Measurements from ENCODE around the gene GMPR. TPM values are rescaled to one million over a fixed set of nuclear protein-coding genes. Genes with fewer than 3 reads are reported as not detected.

Gene GMPR
- total RNA-seq, 2 experiments from 2014 or later = not detected

DNA sequence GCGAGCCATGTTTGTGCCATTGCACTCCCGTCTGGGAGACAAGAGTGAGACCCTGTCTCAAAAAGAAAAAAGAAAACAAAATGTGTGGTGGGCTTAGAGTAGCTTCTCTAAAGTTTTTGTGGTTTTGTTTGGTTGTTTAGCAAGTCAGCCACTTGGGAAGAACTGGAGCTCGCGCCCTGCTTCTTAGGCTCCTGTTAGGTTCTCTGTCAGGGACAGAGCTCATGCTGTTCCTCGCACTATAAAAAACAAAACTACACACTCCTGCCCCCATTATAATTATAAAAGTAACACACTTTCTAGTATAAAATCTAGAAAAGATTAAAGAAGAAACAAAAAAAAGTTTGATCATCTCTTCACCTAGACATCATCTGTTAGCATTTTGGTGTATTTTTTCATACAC, 33.0 kb downstream of the GMPR start:
- Histone ChIP-seq H3K27ac (ENCODE audit: low read depth, low read length, poor library complexity, severe bottlenecking) (no peak overlapping the region), H3K9me2 (ENCODE audit: insufficient read depth, low read length) (no peaks in the 10 kb centered on the region), H4K20me1 (ENCODE audit: insufficient read depth, low read length) (no peaks in the 10 kb centered on the region), H2AFZ (ENCODE audit: low read length) (no peak overlapping the region), H3K9me3 (ENCODE audit: low read length) (no peaks in the 10 kb centered on the region), H3K4me3 (ENCODE audit: low read depth, low read length, poor library complexity, severe bottlenecking) (no peak overlapping the region), H3K36me3 (ENCODE audit: insufficient read depth, low read length) (no peaks in the 10 kb centered on the region), H3K79me2 (ENCODE audit: insufficient read depth, low read depth, low read length) (no peaks in the 10 kb centered on the region), H3K4me2 (ENCODE audit: low read length) (no peak overlapping the region), H3K4me1 (ENCODE audit: insufficient read depth, low read length, poor library complexity, severe bottlenecking) (no peaks in the 10 kb centered on the region)
- intact Hi-C loops (cut with micrococcal nuclease; ENCODE audit: unreplicated experiment) = no loop called here
- BruUV-seq (replicated peaks) = no TSS peak
- TF ChIP-seq, protein P1, sequence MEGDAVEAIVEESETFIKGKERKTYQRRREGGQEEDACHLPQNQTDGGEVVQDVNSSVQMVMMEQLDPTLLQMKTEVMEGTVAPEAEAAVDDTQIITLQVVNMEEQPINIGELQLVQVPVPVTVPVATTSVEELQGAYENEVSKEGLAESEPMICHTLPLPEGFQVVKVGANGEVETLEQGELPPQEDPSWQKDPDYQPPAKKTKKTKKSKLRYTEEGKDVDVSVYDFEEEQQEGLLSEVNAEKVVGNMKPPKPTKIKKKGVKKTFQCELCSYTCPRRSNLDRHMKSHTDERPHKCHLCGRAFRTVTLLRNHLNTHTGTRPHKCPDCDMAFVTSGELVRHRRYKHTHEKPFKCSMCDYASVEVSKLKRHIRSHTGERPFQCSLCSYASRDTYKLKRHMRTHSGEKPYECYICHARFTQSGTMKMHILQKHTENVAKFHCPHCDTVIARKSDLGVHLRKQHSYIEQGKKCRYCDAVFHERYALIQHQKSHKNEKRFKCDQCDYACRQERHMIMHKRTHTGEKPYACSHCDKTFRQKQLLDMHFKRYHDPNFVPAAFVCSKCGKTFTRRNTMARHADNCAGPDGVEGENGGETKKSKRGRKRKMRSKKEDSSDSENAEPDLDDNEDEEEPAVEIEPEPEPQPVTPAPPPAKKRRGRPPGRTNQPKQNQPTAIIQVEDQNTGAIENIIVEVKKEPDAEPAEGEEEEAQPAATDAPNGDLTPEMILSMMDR (conservative IDR thresholded peaks at IDR 0.05; ENCODE audit: low read length) = no peak
- TF ChIP-seq EZH2phosphoT487 (IDR thresholded peaks at IDR 0.05; ENCODE audit: borderline replicate concordance, low read depth, low read length) = no peak
- ChIA-PET CTCF (ENCODE audit: unreplicated experiment) (no interaction called here), POLR2A (interaction anchor here (0.9 kb wide), 1 partner anchor 23 kb away, joined by 3 read pairs; no protein-coding TSS in a partner anchor)
- no peak for DNase-seq (ENCODE audit: low spot score)

DNA sequence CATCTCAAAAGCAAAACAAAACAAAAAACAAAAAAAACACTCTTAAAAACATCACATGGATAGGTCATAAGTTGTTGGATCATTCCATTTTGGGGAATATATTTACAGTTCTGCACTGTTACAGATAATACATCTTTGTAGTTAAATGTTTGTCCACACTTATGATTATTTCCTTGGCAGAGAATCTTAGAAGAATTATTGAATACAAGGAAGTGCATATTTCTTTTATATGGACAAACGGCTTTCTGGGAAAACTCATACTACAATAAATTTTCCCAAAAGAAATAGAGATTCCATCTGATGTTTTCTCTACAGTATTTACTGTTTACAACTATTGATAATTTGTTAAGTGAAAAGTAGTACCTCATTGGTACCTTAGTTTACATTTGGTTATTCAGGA, 33.8 kb downstream of the GMPR start:
- H3K9me2 ChIP-seq (ENCODE audit: insufficient read depth, low read length) = no peaks in the 10 kb centered on the region
- TF ChIP-seq EZH2phosphoT487 (IDR thresholded peaks at IDR 0.05; ENCODE audit: borderline replicate concordance, low read depth, low read length) = no peak
- TF ChIP-seq, protein P1 (conservative IDR thresholded peaks at IDR 0.05; ENCODE audit: low read length) = no peak
- H3K4me1 ChIP-seq (ENCODE audit: insufficient read depth, low read length, poor library complexity, severe bottlenecking) = no peaks in the 10 kb centered on the region
- no peaks in the 10 kb centered on the region for H3K36me3 ChIP-seq (ENCODE audit: insufficient read depth, low read length)
- BruUV-seq (replicated peaks) = no TSS peak
- no peak overlapping the region for H3K4me2 ChIP-seq (ENCODE audit: low read length)
- intact Hi-C loops (cut with micrococcal nuclease; ENCODE audit: unreplicated experiment) = no loop called here
- no peaks in the 10 kb centered on the region for H4K20me1 ChIP-seq (ENCODE audit: insufficient read depth, low read length)
- ChIA-PET POLR2A (no interaction called here), CTCF (ENCODE audit: unreplicated experiment) (no interaction called here)
- H3K4me3 ChIP-seq (ENCODE audit: low read depth, low read length, poor library complexity, severe bottlenecking) = no peak overlapping the region
- no peak overlapping the region for H3K27ac ChIP-seq (ENCODE audit: low read depth, low read length, poor library complexity, severe bottlenecking)
- DNase-seq (ENCODE audit: low spot score) = no peak
- H3K79me2 ChIP-seq (ENCODE audit: insufficient read depth, low read depth, low read length) = no peaks in the 10 kb centered on the region
- no peaks in the 10 kb centered on the region for H3K9me3 ChIP-seq (ENCODE audit: low read length)
- no peak overlapping the region for H2AFZ ChIP-seq (ENCODE audit: low read length)

DNA sequence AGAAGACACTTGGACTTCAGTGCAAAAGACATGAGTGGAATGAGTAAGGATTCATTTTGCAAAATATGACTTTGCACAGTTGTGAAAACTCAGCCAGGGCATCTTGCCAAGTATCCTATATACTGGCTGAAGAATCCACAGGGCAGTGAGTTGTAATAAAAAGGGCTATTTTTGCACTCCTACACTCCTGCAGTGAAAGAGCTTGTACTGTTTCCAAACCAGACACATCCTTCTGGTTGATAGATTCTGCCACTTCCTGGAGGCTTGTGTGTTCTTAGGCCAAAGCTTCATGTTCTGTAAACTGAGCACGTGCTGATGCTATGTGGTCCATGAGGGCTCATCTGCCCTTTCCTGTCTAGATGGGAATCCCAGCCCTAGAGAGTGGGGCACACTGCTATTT, 34.9 kb downstream of the GMPR start:
- Histone ChIP-seq H3K27ac (ENCODE audit: low read depth, low read length, poor library complexity, severe bottlenecking) (no peak overlapping the region), H2AFZ (ENCODE audit: low read length) (no peak overlapping the region), H4K20me1 (ENCODE audit: insufficient read depth, low read length) (no peaks in the 10 kb centered on the region), H3K36me3 (ENCODE audit: insufficient read depth, low read length) (no peaks in the 10 kb centered on the region), H3K9me2 (ENCODE audit: insufficient read depth, low read length) (no peaks in the 10 kb centered on the region), H3K79me2 (ENCODE audit: insufficient read depth, low read depth, low read length) (no peaks in the 10 kb centered on the region), H3K4me1 (ENCODE audit: insufficient read depth, low read length, poor library complexity, severe bottlenecking) (no peaks in the 10 kb centered on the region), H3K4me3 (ENCODE audit: low read depth, low read length, poor library complexity, severe bottlenecking) (no peak overlapping the region), H3K4me2 (ENCODE audit: low read length) (no peak overlapping the region), H3K9me3 (ENCODE audit: low read length) (no peaks in the 10 kb centered on the region)
- no peak for DNase-seq (ENCODE audit: low spot score)
- TF ChIP-seq, protein P1 (conservative IDR thresholded peaks at IDR 0.05; ENCODE audit: low read length) = no peak
- no peak for TF ChIP-seq EZH2phosphoT487 (IDR thresholded peaks at IDR 0.05; ENCODE audit: borderline replicate concordance, low read depth, low read length)
- ChIA-PET CTCF (ENCODE audit: unreplicated experiment) (no interaction called here), POLR2A (interaction anchor here (0.8 kb wide), 2 partner anchors 13 to 19 kb away, joined by 3 read pairs; no protein-coding TSS in a partner anchor)
- no TSS peak for BruUV-seq (replicated peaks)
- intact Hi-C loops (cut with micrococcal nuclease; ENCODE audit: unreplicated experiment) = no loop called here

Measured in OCI-LY7 (cell line).